Left ventricle myocardium inferior (tissue), 1 donor: ENCODE data around the gene TAPBP. TPM values are rescaled to one million over a fixed set of nuclear protein-coding genes. Genes with fewer than 3 reads are reported as not detected.
A peak's percentile ranks its signal among the peaks of the same experiment; 100 is the strongest.
"Not testable (repeated sequence)": the region's sequence is repeated elsewhere in the genome, so short reads cannot be mapped to it uniquely, and the experiment has no call there.

Source experiments
- DNase-seq: peaks from one replicate; pipeline ENCODE4 v3.0.0-alpha.2; 2020
- H3K27ac ChIP-seq: fragments of 200-600 bp; replicated peaks from 2 replicates; pipeline ENCODE4 v1.8.0; 2021
- H3K27me3 ChIP-seq: fragments of 200-600 bp; 2 replicates; pipeline ENCODE4 v1.8.0; 2021; ENCODE audit warnings: low read depth
- H3K36me3 ChIP-seq: fragments of 200-600 bp; 2 replicates; pipeline ENCODE4 v1.8.0; 2021
- H3K4me1 ChIP-seq: fragments of 200-600 bp; 2 replicates; pipeline ENCODE4 v1.8.0; 2021
- H3K4me3 ChIP-seq: fragments of 200-600 bp; 2 replicates; pipeline ENCODE4 v1.8.0; 2021; ENCODE audit warnings: mild to moderate bottlenecking, moderate library complexity
- H3K9me3 ChIP-seq: fragments of 200-600 bp; replicated peaks from 2 replicates; pipeline ENCODE4 v1.8.0; 2021
- intact Hi-C: fragments of 100-400 bp; cut with micrococcal nuclease; formaldehyde crosslinking; loops from one replicate; pipeline ENCODE4 v1.11.0; 2022
- total RNA-seq: library from RNA; stranded (reverse); fragmentation: NEBNext Ultra II Directional; extraction: Animal tissue kit (Norgen Biotek cat#: 25700); gene quantifications from one replicate; pipeline ENCODE4 v1.2.1, GENCODE V29; 2021
- TF ChIP-seq, protein P1 (sequence below): fragments of 200-600 bp; IDR thresholded peaks from 2 replicates; pipeline ENCODE4 v1.8.0; 2021; ENCODE audit warnings: antibody characterized with exemption, mild to moderate bottlenecking, borderline replicate concordance
- donor health status: DM: no; HTN: yes; CAD: no; lungs with severe emphysema.

TAPBP gene
- total RNA-seq, 1 donor from 2014 or later: 92.3 TPM

DNA sequence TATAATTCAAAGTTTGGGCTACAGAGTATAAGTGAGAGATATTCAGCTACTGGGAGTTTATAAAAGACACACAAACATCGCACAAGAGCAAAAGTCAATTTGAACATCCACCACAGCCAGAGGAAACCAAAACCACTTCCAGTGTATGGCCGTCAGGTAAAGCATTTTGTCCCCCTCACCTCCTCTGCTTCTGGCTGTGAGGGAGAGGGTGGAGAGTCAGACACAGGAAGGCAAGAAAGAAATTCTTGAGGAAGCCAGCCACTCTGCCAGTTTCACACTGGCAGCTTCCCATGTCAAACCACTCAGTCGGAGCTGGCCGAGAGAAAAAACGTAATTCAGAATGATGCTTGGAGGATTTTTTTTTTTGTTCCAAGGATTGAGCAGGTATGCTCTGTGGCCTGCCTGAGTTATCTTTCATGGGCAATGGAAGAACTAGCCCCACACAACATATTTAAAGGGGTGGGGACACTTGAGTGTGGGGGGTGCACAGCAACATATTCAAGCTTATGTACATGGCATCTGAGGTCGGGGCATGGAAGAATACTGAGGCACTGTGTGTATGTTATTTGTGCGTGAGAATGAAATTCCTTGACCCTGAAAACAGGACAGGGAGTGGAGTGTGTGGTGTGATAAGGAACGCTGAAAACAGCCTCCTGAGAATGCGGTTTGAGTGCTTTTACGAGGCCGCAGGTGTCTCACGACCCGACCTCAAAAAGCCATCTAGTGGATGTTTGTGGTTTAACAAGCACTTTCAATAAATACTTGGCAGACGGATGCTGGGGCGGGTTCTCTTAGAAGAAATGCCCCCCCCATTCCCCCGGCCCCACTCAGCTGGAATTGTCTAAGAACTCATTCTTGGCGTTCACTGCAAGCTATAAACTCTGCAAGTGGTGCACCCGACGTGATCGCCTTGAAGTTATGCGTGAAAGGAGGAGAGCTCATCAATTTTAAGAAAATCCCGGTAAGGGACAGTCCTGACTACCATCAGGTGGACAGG is 31.1 kb upstream of the TAPBP start:
- Histone ChIP-seq H3K9me3 (no peaks in the 10 kb centered on the region), H3K4me3 (no peak overlapping the region), H3K36me3 (no peaks in the 10 kb centered on the region), H3K4me1 (peaks cover 8% of the 10 kb centered on the region), H3K27me3 (no peaks in the 10 kb centered on the region), H3K27ac (no peak overlapping the region)
- peak; percentile 43 for DNase-seq
- TF ChIP-seq, protein P1, sequence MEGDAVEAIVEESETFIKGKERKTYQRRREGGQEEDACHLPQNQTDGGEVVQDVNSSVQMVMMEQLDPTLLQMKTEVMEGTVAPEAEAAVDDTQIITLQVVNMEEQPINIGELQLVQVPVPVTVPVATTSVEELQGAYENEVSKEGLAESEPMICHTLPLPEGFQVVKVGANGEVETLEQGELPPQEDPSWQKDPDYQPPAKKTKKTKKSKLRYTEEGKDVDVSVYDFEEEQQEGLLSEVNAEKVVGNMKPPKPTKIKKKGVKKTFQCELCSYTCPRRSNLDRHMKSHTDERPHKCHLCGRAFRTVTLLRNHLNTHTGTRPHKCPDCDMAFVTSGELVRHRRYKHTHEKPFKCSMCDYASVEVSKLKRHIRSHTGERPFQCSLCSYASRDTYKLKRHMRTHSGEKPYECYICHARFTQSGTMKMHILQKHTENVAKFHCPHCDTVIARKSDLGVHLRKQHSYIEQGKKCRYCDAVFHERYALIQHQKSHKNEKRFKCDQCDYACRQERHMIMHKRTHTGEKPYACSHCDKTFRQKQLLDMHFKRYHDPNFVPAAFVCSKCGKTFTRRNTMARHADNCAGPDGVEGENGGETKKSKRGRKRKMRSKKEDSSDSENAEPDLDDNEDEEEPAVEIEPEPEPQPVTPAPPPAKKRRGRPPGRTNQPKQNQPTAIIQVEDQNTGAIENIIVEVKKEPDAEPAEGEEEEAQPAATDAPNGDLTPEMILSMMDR: peak; percentile 73
- intact Hi-C loops: no loop called here

DNA sequence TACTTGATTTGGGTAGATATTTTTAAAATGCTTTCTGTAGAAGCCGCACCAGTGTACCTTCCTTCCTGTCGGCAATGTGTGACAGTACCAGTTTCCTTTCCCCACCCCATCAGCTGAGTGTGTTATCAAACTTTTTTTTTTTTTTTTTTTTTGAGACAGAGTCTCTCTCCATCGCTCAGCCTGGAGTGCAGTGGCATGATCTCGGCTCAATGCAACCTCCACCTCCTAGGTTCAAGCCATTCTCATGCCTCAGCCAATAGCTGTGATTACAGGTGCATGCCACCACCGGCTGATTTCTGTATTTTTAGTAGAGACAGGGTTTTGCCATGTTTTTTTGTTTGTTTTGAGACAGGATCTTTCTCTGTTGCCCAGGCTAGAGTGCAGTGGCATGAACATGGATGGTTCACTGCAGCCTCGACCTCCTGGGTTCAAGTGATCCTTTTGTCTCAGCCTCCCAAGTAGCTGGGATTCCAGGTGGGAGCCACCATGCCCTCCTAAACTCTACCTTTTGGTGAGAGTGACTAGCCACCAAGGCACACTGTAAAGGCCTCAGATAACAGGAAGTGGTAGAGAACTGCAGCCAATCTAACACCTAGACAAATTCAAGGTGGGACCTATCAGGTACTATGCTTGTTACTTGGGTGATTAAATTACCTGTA is 30.2 kb upstream of the TAPBP start:
- no peaks in the 10 kb centered on the region for H3K36me3 ChIP-seq
- H3K4me3 ChIP-seq: no peak overlapping the region
- DNase-seq: no peak
- no peak overlapping the region for H3K27ac ChIP-seq
- TF ChIP-seq, protein P1: no peak
- H3K9me3 ChIP-seq: no peaks in the 10 kb centered on the region
- peaks cover 8% of the 10 kb centered on the region for H3K4me1 ChIP-seq
- intact Hi-C loops: no loop called here
- no peaks in the 10 kb centered on the region for H3K27me3 ChIP-seq

DNA sequence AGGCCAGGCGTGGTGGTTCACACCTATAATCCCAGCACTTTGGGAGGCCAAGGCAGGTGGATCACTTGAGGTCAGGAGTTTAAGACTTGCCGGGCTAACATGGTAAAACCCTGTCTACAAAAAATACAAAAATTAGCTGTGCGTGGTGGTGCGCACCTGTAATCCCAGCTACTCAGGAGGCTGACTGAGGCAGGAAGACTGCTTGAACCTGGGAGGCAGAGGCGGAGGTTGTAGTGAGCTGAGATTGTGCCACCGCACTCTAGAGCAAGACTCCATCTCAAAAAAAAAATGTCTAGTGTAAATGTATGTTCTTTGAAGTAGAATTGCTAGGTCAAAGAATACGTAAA is 29.7 kb upstream of the TAPBP start:
- H3K9me3 ChIP-seq, H3K36me3 ChIP-seq, H3K4me1 ChIP-seq, DNase-seq, intact Hi-C loops, H3K27me3 ChIP-seq, H3K4me3 ChIP-seq, H3K27ac ChIP-seq: not testable (repeated sequence)

DNA sequence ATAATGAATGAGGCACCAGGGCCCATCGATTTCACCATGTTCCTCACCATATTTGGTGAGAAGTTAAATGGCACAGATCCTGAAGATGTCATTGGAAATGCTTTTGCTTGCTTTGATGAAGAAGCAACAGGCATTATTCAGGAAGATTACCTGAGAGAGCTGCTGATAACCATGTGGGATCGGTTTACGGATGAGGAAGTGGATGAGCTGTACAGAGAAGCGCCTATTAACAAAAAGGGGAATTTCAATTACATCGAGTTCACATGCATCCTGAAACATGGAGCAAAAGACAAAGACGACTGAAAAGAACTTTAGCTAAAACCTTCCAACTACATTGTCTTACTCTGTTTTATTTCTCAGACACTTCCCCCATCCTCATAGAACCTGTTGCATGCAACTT is 25.3 kb upstream of the TAPBP start:
- TF ChIP-seq, protein P1: no peak
- intact Hi-C loops: no loop called here
- no peaks in the 10 kb centered on the region for H3K36me3 ChIP-seq

DNA sequence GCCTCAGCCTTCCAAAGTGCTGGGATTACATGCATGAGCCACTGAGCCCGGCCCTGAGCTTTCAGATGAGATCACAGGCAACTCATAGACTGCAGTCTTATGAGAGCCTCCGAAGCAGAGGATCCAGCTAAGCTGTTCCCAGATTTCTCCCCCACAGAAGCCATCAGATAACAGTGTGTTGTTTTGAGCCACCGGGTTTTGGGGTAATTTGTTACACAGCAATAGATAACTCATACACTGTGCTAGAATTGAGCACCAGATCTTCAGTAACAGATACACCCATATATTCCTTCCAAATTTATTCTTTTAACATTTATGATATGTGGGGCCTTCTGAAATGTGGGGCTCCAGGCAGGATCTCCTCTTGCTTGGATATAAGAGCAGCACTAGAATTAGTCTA is 22.6 kb upstream of the TAPBP start:
- H3K9me3 ChIP-seq: no peaks in the 10 kb centered on the region
- no peak overlapping the region for H3K4me3 ChIP-seq
- H3K27me3 ChIP-seq: no peaks in the 10 kb centered on the region
- H3K4me1 ChIP-seq: no peaks in the 10 kb centered on the region
- TF ChIP-seq, protein P1: no peak
- no peak overlapping the region for H3K27ac ChIP-seq
- no peaks in the 10 kb centered on the region for H3K36me3 ChIP-seq
- DNase-seq: no peak
- intact Hi-C loops: no loop called here

More for the DNA sequence above, 25.3 kb upstream of the TAPBP start:
- no peaks in the 10 kb centered on the region for H3K9me3 ChIP-seq
- no peaks in the 10 kb centered on the region for H3K4me1 ChIP-seq
- H3K4me3 ChIP-seq: no peak overlapping the region
- DNase-seq: no peak
- H3K27ac ChIP-seq: no peak overlapping the region
- no peaks in the 10 kb centered on the region for H3K27me3 ChIP-seq

DNA sequence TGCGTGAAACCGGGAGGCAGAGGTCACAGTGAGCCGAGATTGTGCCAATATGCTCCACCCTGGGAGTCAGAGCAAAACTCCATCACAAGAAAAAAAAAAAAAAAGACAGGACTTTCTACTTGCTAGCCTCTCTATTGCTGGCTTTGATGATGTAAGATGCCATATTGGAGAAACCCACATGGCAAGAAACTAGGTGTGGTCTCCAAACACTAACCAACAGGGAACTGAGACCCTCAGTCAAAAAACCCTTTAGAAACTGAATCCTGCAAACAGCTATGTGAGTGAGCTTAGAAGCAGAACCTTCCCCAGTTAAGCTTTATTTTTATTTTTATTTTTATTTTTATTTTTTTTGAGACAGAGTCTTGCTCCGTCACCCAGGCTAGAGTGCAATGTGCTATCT is 22.0 kb upstream of the TAPBP start:
- Histone ChIP-seq H3K4me3 (no peak overlapping the region), H3K27ac (no peak overlapping the region), H3K27me3 (no peaks in the 10 kb centered on the region), H3K4me1 (no peaks in the 10 kb centered on the region), H3K36me3 (no peaks in the 10 kb centered on the region), H3K9me3 (no peaks in the 10 kb centered on the region)
- intact Hi-C loops: no loop called here
- no peak for DNase-seq
- TF ChIP-seq, protein P1: no peak
